Tibial nerve (tissue), 4 donors: ENCODE data around the gene LRBA. TPM values are rescaled to one million over a fixed set of nuclear protein-coding genes. Genes with fewer than 3 reads are reported as not detected.
"Not testable (repeated sequence)": the region's sequence is repeated elsewhere in the genome, so short reads cannot be mapped to it uniquely, and the experiment has no call there.

ENCODE experiments used
- DNase-seq, 2 donors: peaks; one replicate each; pipeline ENCODE4 v3.0.0-alpha.2; 2019; ENCODE audit warnings: low spot score in 2 of 2
- H3K27ac ChIP-seq, 4 donors: fragments of 200-600 bp; sonication (generic) in 3 of 4; one replicate each; pipeline ENCODE4 v1.5.1; 2017 to 2019; ENCODE audit warnings: mild to moderate bottlenecking in 1 of 4
- H3K27me3 ChIP-seq, 2 donors: fragments of 200-600 bp; sonication (generic) in 1 of 2; one replicate each; pipeline versions ENCODE4 v1.5.1 to v1.6.0; 2017 to 2019
- H3K36me3 ChIP-seq, 3 donors: fragments of 200-600 bp; sonication (generic); one replicate each; pipeline ENCODE4 v1.5.1; 2018 to 2019
- H3K4me1 ChIP-seq, 4 donors: fragments of 200-600 bp; sonication (generic) in 3 of 4; one replicate each; pipeline ENCODE4 v1.5.1; 2017 to 2019
- H3K4me3 ChIP-seq, 4 donors: fragments of 200-600 bp; sonication (generic) in 3 of 4; one replicate each; pipeline ENCODE4 v1.5.1; 2017 to 2019; ENCODE audit warnings: mild to moderate bottlenecking in 1 of 4, moderate library complexity in 1 of 4
- H3K9me3 ChIP-seq, 4 donors: fragments of 200-600 bp; sonication (generic) in 3 of 4; one replicate each; pipeline ENCODE4 v1.5.1; 2017 to 2019
- EP300 ChIP-seq, 2 donors: sonication (generic); formaldehyde crosslinking; IDR thresholded peaks; one replicate each; pipeline ENCODE4 v1.6.1; 2017; ENCODE audit warnings: antibody characterized with exemption in 2 of 2, mild to moderate bottlenecking in 1 of 2
- POLR2A ChIP-seq, 2 donors: fragments of 450-650 bp; IDR thresholded peaks; one replicate each; pipeline ENCODE4 v1.6.1; 2017; ENCODE audit warnings: antibody characterized with exemption in 2 of 2, mild to moderate bottlenecking in 2 of 2, moderate library complexity in 2 of 2
- WGBS, 2 donors: methylation state at CpG; one replicate each; pipeline ENCODE4 v1.1.5; 2018; 5-methylcytosine and 5-hydroxymethylcytosine counted together
- total RNA-seq, 4 donors: library from RNA; depleted of rRNA; stranded (reverse); fragments of >200 nt; gene quantifications; one replicate each; pipeline ENCODE4 v1.1.0, GENCODE V29; 2016
- TF ChIP-seq, protein P1 (sequence below), 5 experiments: fragments of 200-600 bp in 3 of 5; fragments of 450-650 bp in 2 of 5; sonication (generic) in 3 of 5; IDR thresholded peaks; one replicate each; pipeline ENCODE4 v1.5.1; 2016 to 2019; ENCODE audit warnings: antibody characterized with exemption in 5 of 5, mild to moderate bottlenecking in 3 of 5, moderate library complexity in 2 of 5

LRBA gene
- total RNA-seq, 4 donors from 2014 or later, result 35.4 to 43.1 (median 38.0) TPM

DNA sequence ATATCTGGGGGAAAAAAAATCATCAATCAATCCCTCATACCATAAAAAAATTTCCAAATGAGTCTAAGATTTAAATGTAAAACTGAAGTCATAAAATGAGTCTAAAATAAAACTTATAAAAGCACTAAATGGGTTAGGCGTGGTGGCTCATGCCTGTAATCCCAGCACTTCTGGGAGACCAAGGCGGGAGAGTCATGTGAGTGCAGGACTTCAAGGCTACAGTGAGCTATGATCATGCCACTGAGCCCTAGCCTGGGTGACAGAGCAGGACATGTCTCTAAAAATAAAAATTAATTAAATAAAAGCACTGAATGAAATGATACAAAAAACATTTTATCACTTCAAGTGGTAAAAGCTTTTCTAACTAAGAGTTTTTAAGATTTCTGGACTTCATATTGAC is 83.3 kb downstream of the LRBA start:
- no peaks in the 10 kb centered on the region for H3K4me1 ChIP-seq
- no peak overlapping the region for H3K27ac ChIP-seq
- H3K36me3 ChIP-seq, result peaks cover 0 to 5% (median 0%) of the 10 kb centered on the region in 3 donors
- 97 to 98% methylated on average over 2 of the region's 2 CpGs for WGBS, 2 donors
- no peak for DNase-seq
- TF ChIP-seq POLR2A (IDR thresholded peaks at IDR 0.05), result no peak
- no peak for TF ChIP-seq EP300 (IDR thresholded peaks at IDR 0.05)
- TF ChIP-seq, protein P1, sequence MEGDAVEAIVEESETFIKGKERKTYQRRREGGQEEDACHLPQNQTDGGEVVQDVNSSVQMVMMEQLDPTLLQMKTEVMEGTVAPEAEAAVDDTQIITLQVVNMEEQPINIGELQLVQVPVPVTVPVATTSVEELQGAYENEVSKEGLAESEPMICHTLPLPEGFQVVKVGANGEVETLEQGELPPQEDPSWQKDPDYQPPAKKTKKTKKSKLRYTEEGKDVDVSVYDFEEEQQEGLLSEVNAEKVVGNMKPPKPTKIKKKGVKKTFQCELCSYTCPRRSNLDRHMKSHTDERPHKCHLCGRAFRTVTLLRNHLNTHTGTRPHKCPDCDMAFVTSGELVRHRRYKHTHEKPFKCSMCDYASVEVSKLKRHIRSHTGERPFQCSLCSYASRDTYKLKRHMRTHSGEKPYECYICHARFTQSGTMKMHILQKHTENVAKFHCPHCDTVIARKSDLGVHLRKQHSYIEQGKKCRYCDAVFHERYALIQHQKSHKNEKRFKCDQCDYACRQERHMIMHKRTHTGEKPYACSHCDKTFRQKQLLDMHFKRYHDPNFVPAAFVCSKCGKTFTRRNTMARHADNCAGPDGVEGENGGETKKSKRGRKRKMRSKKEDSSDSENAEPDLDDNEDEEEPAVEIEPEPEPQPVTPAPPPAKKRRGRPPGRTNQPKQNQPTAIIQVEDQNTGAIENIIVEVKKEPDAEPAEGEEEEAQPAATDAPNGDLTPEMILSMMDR (IDR thresholded peaks at IDR 0.05), result no peak
- H3K9me3 ChIP-seq, result no peaks in the 10 kb centered on the region
- H3K4me3 ChIP-seq, result no peak overlapping the region
- H3K27me3 ChIP-seq, result no peaks in the 10 kb centered on the region

DNA sequence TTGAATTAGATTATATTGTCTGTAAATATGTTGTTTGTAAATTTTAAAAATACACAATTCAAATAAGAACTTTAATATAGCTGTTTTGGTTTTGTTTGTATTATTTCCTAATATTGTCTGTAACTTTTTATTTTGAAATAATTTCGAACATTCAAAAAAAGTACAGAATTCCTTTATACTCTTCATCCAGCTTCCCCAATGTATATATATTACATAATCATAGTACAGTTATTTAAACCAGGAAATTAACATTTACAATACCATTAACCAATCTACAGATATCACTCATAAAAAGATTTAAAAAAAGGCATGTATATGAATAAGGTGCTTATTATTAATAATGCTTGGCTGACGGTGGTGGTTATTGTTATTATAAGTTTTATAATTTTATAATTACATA is 84.1 kb downstream of the LRBA start:
- TF ChIP-seq, protein P1 (IDR thresholded peaks at IDR 0.05), result no peak
- no peak for TF ChIP-seq EP300 (IDR thresholded peaks at IDR 0.05)
- TF ChIP-seq POLR2A (IDR thresholded peaks at IDR 0.05), result no peak
- no peak for DNase-seq
- no peaks in the 10 kb centered on the region for H3K27me3 ChIP-seq
- H3K36me3 ChIP-seq, result peaks cover 0 to 8% (median 0%) of the 10 kb centered on the region in 3 donors
- no peak overlapping the region for H3K4me3 ChIP-seq
- no peaks in the 10 kb centered on the region for H3K4me1 ChIP-seq
- WGBS, 2 donors, result 94 to 97% methylated on average over 2 of the region's 2 CpGs
- H3K27ac ChIP-seq, result no peak overlapping the region
- H3K9me3 ChIP-seq, result no peaks in the 10 kb centered on the region

DNA sequence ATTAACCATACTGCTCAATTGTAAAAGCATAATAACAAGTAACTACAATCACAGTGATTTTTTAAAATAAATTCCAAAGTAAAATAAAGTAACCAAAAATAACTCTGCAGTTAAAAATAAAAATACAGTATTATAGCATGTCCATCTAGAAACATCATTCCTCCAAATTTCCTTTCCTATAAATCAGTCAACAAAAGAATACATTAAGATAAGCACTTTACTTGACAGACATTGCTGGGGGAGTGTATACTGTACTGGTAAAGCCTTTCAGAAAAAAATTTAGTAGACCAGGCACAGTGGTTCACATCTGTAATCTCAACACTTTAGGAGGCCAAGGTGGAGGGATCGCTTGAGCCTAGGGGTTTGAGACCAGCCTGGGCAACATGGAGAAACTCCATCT is 91.1 kb downstream of the LRBA start:
- Histone ChIP-seq H3K4me3 (no peak overlapping the region), H3K4me1 (no peaks in the 10 kb centered on the region), H3K27ac (no peak overlapping the region), H3K36me3 (peaks cover 0 to 42% (median 0%) of the 10 kb centered on the region in 3 donors), H3K27me3 (no peaks in the 10 kb centered on the region), H3K9me3 (no peaks in the 10 kb centered on the region)
- DNase-seq, result no peak
- WGBS, 2 donors, result 93 to 97% methylated on average over 1 of the region's 1 CpG
- TF ChIP-seq, protein P1 (IDR thresholded peaks at IDR 0.05), result no peak
- TF ChIP-seq EP300 (IDR thresholded peaks at IDR 0.05) (no peak), POLR2A (IDR thresholded peaks at IDR 0.05) (no peak)

DNA sequence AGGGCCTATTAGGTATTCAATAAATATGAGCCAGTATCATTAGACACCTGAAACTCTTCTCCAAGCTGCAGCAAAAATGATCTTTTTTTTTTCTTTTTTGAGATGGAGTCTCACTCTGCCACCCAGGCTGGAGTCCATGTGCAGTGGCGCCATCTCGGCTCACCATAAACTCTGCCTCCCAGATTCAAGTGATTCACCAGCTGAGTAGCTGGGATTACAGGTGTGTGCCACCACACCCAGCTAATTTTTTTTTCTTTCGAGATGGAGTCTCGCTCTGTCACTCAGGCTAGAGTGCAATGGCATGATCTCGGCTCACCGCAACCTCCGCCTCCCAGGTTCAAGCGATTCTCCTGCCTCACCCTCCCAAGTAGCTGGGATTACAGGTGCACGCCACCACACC is 93.6 kb downstream of the LRBA start:
- not testable (repeated sequence) for H3K4me1 ChIP-seq, H3K4me3 ChIP-seq, H3K9me3 ChIP-seq, DNase-seq, H3K27me3 ChIP-seq, H3K27ac ChIP-seq
- 95 to 98% methylated on average over 9 of the region's 9 CpGs for WGBS, 2 donors
- H3K36me3 ChIP-seq, result peaks cover 0 to 59% (median 0%) of the 10 kb centered on the region in 3 donors

DNA sequence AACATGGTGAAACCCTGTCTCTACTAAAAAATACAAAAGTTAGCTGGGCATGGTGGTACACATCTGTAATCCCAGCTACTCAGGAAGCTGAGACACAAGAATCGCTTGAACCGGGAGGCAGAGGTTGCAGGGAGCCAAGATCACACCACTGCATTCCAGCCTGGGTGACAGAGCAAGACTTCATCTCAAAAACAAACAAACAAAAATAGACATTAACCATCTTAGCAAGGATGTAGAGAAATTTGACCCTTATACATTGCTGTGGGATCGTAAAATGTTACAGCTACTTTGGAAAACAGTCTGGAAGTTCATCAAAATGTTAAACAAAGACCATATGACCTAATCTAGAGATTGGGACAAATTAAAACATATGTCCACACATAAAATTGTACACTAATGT is 96.5 kb downstream of the LRBA start:
- H3K4me1 ChIP-seq, H3K27ac ChIP-seq, H3K27me3 ChIP-seq, H3K4me3 ChIP-seq, H3K9me3 ChIP-seq, DNase-seq: not testable (repeated sequence)
- H3K36me3 ChIP-seq, result peaks cover 0 to 65% (median 0%) of the 10 kb centered on the region in 3 donors
- 67% methylated on average over 3 of the region's 3 CpGs for WGBS, 2 donors

DNA sequence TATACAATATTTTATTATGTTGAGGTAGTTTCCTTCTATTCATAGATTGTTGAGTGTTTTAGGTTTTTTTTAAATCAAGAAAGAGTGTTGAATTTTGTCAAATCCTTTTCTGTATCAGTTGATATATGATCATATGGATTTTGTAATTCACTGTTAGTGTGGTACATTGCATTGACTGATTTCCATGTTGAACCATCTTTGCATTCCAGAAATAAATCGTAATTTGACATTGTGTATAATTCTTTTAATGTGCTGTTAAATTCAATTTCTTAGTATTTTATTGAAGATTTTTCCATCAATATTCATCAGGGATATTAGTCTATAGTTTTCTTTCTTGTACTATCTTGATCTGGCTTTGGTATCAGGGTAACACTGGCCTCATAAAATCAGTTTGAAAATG is 103.8 kb downstream of the LRBA start:
- Histone ChIP-seq H3K27ac (no peak overlapping the region), H3K9me3 (peaks cover 0 to 14% (median 6%) of the 10 kb centered on the region in 4 donors), H3K4me3 (no peak overlapping the region), H3K4me1 (no peaks in the 10 kb centered on the region), H3K27me3 (no peaks in the 10 kb centered on the region), H3K36me3 (peaks cover 0 to 62% (median 0%) of the 10 kb centered on the region in 3 donors)
- 97 to 100% methylated on average over 1 of the region's 1 CpG for WGBS, 2 donors
- TF ChIP-seq, protein P1 (IDR thresholded peaks at IDR 0.05), result no peak
- no peak for TF ChIP-seq EP300 (IDR thresholded peaks at IDR 0.05)
- DNase-seq, result no peak
